Progenitor cell of endocrine pancreas (in vitro differentiated cells): ENCODE results near the gene ZNF613. TPM values are rescaled to one million over a fixed set of nuclear protein-coding genes. Genes with fewer than 3 reads are reported as not detected.

Experiments used
- DNase-seq: peaks from one replicate; pipeline ENCODE4 v3.0.0; 2021; ENCODE audit warnings: low spot score; ENCODE audit not compliant: unreplicated experiment
- H3K27ac Mint-ChIP-seq: 2 replicates; pipeline ENCODE4 v1.8.0; 2021; ENCODE audit warnings: mild to moderate bottlenecking, moderate library complexity, mixed read lengths
- H3K27me3 Mint-ChIP-seq: 2 replicates; pipeline ENCODE4 v1.8.0; 2021; ENCODE audit warnings: mixed read lengths
- H3K36me3 Mint-ChIP-seq: 2 replicates; pipeline ENCODE4 v1.8.0; 2022; ENCODE audit warnings: mixed read lengths; ENCODE audit not compliant: insufficient read depth
- H3K4me1 Mint-ChIP-seq: 2 replicates; pipeline ENCODE4 v1.8.0; 2021; ENCODE audit warnings: low read depth, mixed read lengths
- H3K4me3 Mint-ChIP-seq: 2 replicates; pipeline ENCODE4 v1.8.0; 2021; ENCODE audit warnings: low read depth, mild to moderate bottlenecking, moderate library complexity, mixed read lengths
- H3K9me3 Mint-ChIP-seq: 2 replicates; pipeline ENCODE4 v1.8.0; 2021; ENCODE audit warnings: low read depth, mixed read lengths
- total RNA-seq: library from RNA; stranded (reverse); gene quantifications from 2 replicates; pipeline ENCODE4 v1.2.1, GENCODE V29; 2021
- TF ChIP-seq, protein P1 (sequence below): fragments of 200-600 bp; sonication (generic); IDR thresholded peaks from one replicate; pipeline ENCODE4 v1.5.0; 2021; ENCODE audit warnings: antibody characterized with exemption, mild to moderate bottlenecking; ENCODE audit not compliant: unreplicated experiment

ZNF613 gene
- total RNA-seq, 1 donor from 2014 or later = 15.8 TPM

DNA sequence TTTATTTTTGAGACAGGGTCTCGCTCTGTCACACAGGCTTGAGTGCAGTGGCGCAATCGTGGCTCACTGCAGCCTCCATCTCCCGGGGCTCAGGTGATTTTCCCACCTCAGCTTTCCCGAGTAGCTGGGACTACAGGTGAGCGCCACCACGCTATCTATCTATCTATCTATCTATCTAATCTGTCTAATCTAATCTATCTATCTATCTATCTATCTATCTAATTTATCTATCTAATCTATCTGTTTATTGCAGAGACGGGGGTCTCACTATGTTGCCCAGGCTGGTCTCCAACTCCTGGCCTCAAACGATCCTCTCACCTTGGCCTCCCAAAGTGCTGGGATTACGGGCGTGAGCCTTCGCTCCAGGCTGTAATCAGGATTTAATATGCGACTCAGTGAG is 587 bp downstream of the ZNF613 start:
- TF ChIP-seq, protein P1, sequence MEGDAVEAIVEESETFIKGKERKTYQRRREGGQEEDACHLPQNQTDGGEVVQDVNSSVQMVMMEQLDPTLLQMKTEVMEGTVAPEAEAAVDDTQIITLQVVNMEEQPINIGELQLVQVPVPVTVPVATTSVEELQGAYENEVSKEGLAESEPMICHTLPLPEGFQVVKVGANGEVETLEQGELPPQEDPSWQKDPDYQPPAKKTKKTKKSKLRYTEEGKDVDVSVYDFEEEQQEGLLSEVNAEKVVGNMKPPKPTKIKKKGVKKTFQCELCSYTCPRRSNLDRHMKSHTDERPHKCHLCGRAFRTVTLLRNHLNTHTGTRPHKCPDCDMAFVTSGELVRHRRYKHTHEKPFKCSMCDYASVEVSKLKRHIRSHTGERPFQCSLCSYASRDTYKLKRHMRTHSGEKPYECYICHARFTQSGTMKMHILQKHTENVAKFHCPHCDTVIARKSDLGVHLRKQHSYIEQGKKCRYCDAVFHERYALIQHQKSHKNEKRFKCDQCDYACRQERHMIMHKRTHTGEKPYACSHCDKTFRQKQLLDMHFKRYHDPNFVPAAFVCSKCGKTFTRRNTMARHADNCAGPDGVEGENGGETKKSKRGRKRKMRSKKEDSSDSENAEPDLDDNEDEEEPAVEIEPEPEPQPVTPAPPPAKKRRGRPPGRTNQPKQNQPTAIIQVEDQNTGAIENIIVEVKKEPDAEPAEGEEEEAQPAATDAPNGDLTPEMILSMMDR = no peak
- H3K4me3 Mint-ChIP-seq = peak overlapping the region; percentile 96
- peaks cover 57% of the 10 kb centered on the region for H3K36me3 Mint-ChIP-seq
- DNase-seq = no peak
- H3K9me3 Mint-ChIP-seq = peaks cover 48% of the 10 kb centered on the region
- peak overlapping the region; percentile 99 for H3K27ac Mint-ChIP-seq
- peaks cover 7% of the 10 kb centered on the region for H3K4me1 Mint-ChIP-seq
- H3K27me3 Mint-ChIP-seq = no peaks in the 10 kb centered on the region

DNA sequence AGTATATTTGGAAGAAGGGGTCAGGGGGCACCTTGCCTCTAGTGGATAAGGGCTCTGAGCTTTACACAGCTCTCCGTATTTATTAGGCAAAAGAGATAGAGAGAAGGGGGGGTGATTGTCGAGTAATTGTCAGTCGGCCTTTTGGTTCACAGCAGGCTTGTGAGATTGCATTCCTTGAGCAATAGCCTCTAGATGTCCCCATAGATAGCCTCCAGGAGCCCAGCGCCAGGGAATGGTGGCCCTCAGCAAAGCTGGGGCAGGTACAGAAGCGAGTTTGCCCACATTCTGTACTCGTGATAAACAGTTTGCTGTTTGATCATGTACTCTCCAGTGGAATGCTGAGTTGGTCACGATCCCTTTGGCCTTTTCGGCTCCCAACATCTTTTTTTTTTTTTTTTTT is 4.6 kb downstream of the ZNF613 start:
- H3K27ac Mint-ChIP-seq = no peak overlapping the region
- H3K4me3 Mint-ChIP-seq = no peak overlapping the region
- TF ChIP-seq, protein P1 = no peak
- DNase-seq = no peak
- H3K27me3 Mint-ChIP-seq = no peaks in the 10 kb centered on the region
- H3K9me3 Mint-ChIP-seq = peaks cover 43% of the 10 kb centered on the region
- H3K36me3 Mint-ChIP-seq = peaks cover 89% of the 10 kb centered on the region
- H3K4me1 Mint-ChIP-seq = peaks cover 7% of the 10 kb centered on the region

DNA sequence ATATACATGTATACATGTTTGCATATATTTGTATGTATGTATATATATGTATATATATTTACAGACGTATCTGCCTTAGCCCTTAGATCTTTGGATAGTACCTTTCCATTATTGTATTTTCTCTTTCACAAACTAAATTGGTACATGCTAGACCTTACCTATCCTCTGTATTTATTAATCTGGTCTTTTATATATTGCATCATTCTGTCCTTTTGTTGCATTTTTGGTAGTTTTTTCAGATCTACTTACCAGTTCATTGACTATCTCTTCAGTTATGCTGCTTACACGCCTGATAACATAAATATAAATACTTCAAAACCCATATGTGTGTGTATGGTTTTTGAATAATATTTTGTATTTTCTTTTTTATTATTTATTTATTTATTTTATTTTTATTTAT is 11.7 kb downstream of the ZNF613 start:
- Mint-ChIP-seq H3K27ac (no peak overlapping the region), H3K4me3 (no peak overlapping the region), H3K4me1 (no peaks in the 10 kb centered on the region), H3K9me3 (peaks cover 68% of the 10 kb centered on the region), H3K36me3 (peaks cover 94% of the 10 kb centered on the region), H3K27me3 (no peaks in the 10 kb centered on the region)
- no peak for DNase-seq
- TF ChIP-seq, protein P1 = no peak

DNA sequence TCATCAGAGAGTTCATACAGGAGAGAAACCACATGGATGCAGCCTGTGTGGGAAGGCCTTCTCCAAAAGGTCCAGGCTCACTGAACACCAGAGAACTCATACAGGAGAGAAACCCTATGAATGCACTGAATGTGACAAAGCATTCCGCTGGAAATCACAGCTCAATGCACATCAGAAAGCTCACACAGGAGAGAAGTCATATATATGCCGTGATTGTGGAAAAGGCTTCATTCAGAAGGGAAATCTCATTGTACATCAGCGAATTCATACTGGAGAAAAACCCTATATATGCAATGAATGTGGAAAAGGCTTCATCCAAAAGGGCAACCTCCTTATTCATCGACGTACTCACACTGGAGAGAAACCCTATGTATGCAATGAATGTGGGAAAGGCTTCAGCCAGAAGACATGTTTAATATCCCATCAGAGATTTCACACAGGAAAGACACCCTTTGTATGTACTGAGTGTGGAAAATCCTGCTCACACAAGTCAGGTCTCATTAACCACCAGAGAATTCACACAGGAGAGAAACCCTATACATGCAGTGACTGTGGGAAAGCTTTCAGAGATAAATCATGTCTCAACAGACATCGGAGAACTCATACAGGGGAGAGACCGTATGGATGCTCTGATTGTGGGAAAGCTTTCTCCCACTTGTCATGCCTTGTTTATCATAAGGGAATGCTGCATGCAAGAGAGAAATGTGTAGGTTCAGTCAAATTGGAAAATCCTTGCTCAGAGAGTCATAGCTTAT is 17.7 kb downstream of the ZNF613 start:
- H3K9me3 Mint-ChIP-seq = peaks cover 80% of the 10 kb centered on the region
- TF ChIP-seq, protein P1 = no peak
- H3K4me1 Mint-ChIP-seq = no peaks in the 10 kb centered on the region
- H3K27ac Mint-ChIP-seq = peak overlapping the region; percentile 81
- DNase-seq = no peak
- H3K27me3 Mint-ChIP-seq = no peaks in the 10 kb centered on the region
- H3K36me3 Mint-ChIP-seq = peaks cover 89% of the 10 kb centered on the region
- no peak overlapping the region for H3K4me3 Mint-ChIP-seq

DNA sequence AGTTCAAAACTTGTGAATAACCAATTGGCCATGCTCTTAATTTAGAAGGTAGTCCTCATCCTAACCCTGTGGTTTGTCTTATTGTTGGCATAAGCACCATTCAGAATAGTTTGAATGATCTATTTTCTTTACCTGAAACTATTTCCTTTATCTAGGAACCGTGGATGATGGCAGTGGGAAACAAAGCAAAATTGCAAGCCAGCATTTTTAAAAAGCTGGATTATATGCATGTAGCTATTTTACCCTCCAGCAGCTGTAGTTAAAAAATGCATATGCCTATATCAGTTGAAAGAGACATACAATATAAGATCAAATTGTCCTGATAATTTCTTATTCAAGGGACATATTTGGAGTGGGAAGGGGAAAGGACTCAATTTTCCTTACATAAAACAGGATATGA is 19.3 kb downstream of the ZNF613 start:
- H3K27me3 Mint-ChIP-seq = no peaks in the 10 kb centered on the region
- H3K4me3 Mint-ChIP-seq = no peak overlapping the region
- DNase-seq = no peak
- peaks cover 82% of the 10 kb centered on the region for H3K9me3 Mint-ChIP-seq
- TF ChIP-seq, protein P1 = no peak
- no peaks in the 10 kb centered on the region for H3K4me1 Mint-ChIP-seq
- no peak overlapping the region for H3K27ac Mint-ChIP-seq
- peaks cover 86% of the 10 kb centered on the region for H3K36me3 Mint-ChIP-seq
